SK-N-MC (cell line): Measurements from ENCODE around the gene ANO10.

Experiments
- DNase-seq: peaks from one replicate; pipeline ENCODE4 v3.0.0-alpha.2; 2011; ENCODE audit warnings: low read depth, low spot score
- H3K27ac ChIP-seq: fragments of 200-600 bp; sonication (generic); 2 replicates; pipeline ENCODE4 v1.5.1; 2016; ENCODE audit warnings: mixed run types
- H3K36me3 ChIP-seq: fragments of 200-600 bp; sonication (generic); 2 replicates; pipeline ENCODE4 v1.6.1; 2017; ENCODE audit warnings: antibody characterized with exemption, low read length, mixed read lengths; ENCODE audit not compliant: insufficient read depth
- H3K4me3 ChIP-seq: fragments of 200-600 bp; sonication (generic); 2 replicates; pipeline ENCODE4 v1.5.1; 2016
- H3K9ac ChIP-seq: fragments of 200-600 bp; sonication (generic); 2 replicates; pipeline ENCODE4 v1.8.0; 2017; ENCODE audit warnings: mixed run types, mixed read lengths; ENCODE audit not compliant: insufficient read length
- H3K9me3 ChIP-seq: fragments of 200-600 bp; sonication (generic); 2 replicates; pipeline ENCODE4 v1.6.1; 2017; ENCODE audit warnings: low read depth, mild to moderate bottlenecking, antibody characterized with exemption, low read length, moderate library complexity, mixed read lengths
- EZH2 ChIP-seq: fragments of 200-600 bp; sonication (generic); IDR thresholded peaks from one replicate; pipeline ENCODE4 v1.6.1; 2017; ENCODE audit warnings: antibody characterized with exemption
- FOXP2 ChIP-seq: optimal IDR thresholded peaks from 2 replicates; pipeline ENCODE3; 2011; ENCODE audit warnings: mild to moderate bottlenecking, moderate library complexity; ENCODE audit not compliant: insufficient read depth; ENCODE audit errors: extremely low read length, control extremely low read depth
- POLR2AphosphoS5 ChIP-seq: IDR thresholded peaks from 2 replicates; pipeline ENCODE4 v1.6.1; 2012; ENCODE audit warnings: mild to moderate bottlenecking, low read depth, low read length, borderline replicate concordance

The ANO10 gene

DNA sequence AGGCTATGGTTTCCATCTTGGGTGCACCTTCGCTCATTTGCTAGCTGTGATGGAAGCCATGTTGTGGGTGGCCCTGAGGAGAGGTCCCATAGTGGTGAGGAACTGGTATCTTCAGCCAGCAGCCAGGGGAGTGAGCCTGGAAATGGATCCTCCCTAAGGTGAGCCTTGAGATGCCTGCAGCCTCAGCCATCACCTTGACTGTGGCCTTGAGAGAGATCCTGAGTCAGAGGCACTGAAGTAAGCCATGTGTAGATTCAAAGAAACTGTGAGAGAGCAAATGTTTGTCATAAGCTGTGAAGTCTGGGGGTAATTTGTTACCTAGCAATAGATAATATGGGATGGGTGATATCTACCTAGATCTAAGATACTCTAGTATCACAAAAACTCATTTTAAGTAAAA is 230.2 kb downstream of the ANO10 start:
- Histone ChIP-seq H3K9me3 (no peaks in the 10 kb centered on the region), H3K36me3 (no peaks in the 10 kb centered on the region), H3K27ac (no peak overlapping the region), H3K9ac (no peak overlapping the region), H3K4me3 (no peak overlapping the region)
- TF ChIP-seq POLR2AphosphoS5 (no peak), FOXP2 (no peak), EZH2 (no peak)
- DNase-seq: no peak

DNA sequence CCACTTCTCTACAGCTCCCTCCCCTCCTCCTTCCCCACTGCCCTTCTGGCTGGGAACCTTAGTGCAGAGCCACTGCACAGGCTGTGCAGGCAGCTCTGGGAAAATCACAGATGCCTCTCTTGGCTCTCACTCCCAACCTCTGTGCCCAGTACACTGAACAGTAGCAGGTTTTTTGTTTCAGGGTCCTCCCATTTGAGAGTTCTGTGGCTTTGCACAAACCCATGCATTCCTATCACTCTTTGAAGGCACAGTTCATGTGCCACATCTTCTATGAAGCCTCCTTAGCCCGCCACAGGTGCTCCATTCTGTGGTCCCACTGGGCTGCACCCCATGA is 231.6 kb downstream of the ANO10 start:
- no peak for DNase-seq
- Histone ChIP-seq H3K36me3 (no peaks in the 10 kb centered on the region), H3K9me3 (no peaks in the 10 kb centered on the region), H3K4me3 (no peak overlapping the region), H3K27ac (no peak overlapping the region), H3K9ac (no peak overlapping the region)
- TF ChIP-seq EZH2 (no peak), FOXP2 (no peak), POLR2AphosphoS5 (no peak)

DNA sequence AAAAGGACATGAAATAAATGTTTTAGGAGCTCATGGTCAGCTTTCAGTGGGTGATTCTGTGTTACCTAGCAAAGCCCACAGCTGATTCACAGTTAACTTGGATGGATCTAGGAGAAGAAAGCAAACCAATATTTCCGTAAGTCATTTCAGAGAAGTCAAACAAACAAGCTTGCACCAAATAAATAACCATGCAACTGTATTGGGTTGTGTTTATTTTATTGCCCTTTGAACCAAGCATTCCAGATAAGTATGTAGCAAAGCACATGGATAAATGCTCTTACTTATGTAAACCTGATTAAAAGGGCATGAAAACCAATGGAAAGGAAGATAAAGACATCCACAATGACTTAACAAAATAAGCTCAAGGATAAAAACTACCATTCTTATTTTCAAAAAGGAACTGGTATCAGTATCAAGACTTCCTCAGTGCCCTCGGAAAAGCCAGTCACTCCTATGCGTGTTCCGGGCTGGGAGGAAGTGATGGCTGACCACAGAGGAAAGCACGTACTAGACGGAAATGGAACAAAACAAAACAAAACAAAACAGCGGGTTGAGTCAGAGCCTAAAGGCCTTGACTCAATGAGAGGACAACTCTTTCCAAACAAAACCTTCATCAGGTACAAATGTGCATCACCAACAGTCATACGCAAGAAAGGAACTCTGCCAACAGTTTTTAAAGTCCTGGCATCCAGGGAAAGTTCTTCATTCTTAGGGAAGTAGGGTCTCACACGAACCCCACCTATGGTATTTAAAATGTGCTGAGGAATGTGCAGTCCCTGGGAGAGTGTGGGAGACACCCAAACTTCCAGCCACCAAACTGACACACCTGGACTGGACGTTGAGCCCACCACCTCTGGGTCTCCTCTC is 232.2 kb downstream of the ANO10 start:
- DNase-seq: no peak

DNA sequence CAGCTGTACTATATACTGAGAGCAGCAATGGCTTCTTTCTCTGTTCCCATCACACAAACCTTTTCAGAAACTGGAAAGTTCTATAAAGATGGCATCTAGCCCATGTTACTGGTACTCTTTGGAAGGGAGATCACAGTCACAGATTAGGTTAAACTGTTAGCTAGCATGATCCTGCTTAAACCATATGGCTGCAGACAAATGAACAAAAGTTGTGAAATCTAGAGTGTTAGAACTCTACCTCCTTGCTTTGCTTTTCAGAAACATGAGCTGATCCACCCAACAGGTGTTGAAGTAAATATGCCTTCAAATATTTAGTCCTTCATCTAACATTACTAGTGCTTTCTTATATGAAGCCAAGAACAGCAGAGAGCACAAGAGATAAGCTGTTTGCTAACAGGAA is 232.9 kb downstream of the ANO10 start:
- Histone ChIP-seq H3K27ac (no peak overlapping the region), H3K4me3 (no peak overlapping the region), H3K36me3 (no peaks in the 10 kb centered on the region), H3K9ac (no peak overlapping the region), H3K9me3 (no peaks in the 10 kb centered on the region)
- no peak for DNase-seq
- no peak for TF ChIP-seq POLR2AphosphoS5
- TF ChIP-seq EZH2: no peak
- TF ChIP-seq FOXP2: no peak

More for the DNA sequence above, 232.2 kb downstream of the ANO10 start:
- H3K4me3 ChIP-seq: no peak overlapping the region
- no peaks in the 10 kb centered on the region for H3K36me3 ChIP-seq
- H3K9me3 ChIP-seq: no peaks in the 10 kb centered on the region
- H3K9ac ChIP-seq: no peak overlapping the region
- TF ChIP-seq EZH2 (no peak), FOXP2 (no peak), POLR2AphosphoS5 (no peak)
- no peak overlapping the region for H3K27ac ChIP-seq

DNA sequence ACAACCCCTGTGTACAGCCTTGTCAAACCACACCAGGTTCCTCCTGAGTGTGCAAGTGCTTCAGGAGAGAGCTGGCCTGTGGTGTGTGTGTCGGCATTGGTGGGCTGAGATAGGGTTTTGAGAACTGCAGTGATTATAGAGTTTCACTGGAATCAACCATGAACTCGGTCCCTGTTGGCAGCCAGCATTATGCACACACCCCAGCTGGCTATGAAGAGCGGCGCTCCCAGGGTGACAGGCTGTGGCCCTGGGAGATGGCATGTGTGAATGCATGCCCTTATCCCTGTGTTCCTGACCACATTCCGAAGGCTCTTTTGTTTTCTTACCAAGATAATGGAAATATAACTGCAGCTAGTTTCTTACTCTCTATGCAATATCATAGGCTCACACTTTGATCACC is 233.6 kb downstream of the ANO10 start:
- TF ChIP-seq FOXP2 (no peak), POLR2AphosphoS5 (no peak), EZH2 (no peak)
- no peak overlapping the region for H3K4me3 ChIP-seq
- no peak overlapping the region for H3K27ac ChIP-seq
- H3K36me3 ChIP-seq: no peaks in the 10 kb centered on the region
- H3K9me3 ChIP-seq: no peaks in the 10 kb centered on the region
- H3K9ac ChIP-seq: no peak overlapping the region
- no peak for DNase-seq

DNA sequence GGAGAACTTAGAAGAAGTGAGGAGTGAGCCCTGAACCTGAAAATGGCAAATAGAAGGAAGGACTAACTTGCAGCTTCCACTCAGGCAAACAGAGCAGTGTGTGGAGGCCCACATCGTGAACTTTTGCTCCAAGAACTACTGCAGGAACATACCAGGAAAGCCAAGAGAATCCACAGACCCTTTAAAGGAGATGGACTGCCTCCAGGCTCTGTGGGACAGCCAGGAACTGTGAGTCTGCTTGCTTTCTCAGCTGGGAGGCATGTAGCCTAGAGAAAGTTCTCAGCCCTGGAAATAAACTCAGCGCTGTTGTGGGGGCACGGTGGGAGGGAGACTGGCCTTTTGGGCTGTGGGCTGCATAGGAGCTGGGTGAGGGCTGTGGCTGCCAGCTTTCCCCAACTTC is 242.5 kb downstream of the ANO10 start:
- no peak for TF ChIP-seq FOXP2
- TF ChIP-seq POLR2AphosphoS5: no peak
- no peak for TF ChIP-seq EZH2
- DNase-seq: no peak
- no peak overlapping the region for H3K27ac ChIP-seq

DNA sequence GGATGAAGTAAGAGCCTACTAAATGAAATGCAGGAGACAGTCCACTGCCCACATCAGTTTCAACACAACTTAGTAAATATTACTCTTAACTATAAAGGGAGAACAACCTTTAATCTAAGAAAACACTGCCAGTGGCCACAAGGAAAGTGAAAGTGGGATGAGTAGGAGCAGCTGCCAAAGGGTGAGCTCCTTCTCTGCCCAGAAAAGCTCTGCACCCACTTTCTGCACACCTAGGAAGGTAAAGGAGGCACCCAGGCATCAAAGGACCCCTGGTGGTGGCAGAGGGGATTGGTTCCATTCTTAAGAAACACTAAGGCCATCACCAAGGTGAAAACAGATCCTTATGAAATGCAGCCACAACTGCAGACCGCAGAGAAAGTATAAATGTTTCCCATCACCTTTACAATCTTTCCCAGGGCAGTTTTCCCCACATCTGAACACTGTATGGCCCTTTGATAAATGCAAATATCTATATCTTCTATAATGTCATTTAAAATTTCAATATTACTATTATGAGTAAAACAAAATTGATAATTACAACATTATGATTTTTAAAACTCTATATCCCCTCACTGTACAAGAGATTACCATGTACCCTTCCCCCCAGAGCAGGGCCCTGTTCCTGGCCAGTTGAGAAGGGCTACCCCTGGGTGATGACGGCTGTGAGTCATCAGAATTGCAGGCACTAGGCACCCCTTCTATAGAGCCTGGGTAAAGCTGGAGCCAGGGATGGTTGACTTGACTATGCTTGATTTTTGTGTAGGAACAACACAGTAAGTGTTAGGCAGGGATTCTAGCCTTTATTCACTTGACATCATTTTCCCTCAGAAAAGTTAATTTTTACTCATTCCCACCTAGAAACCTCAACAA is 243.5 kb downstream of the ANO10 start:
- DNase-seq: no peak
- no peak for TF ChIP-seq FOXP2
- no peak for TF ChIP-seq POLR2AphosphoS5
- TF ChIP-seq EZH2: no peak
- Histone ChIP-seq H3K9me3 (no peaks in the 10 kb centered on the region), H3K27ac (no peak overlapping the region), H3K36me3 (no peaks in the 10 kb centered on the region), H3K4me3 (no peak overlapping the region), H3K9ac (no peak overlapping the region)

More for the DNA sequence above, 242.5 kb downstream of the ANO10 start:
- Histone ChIP-seq H3K9ac (no peak overlapping the region), H3K9me3 (no peaks in the 10 kb centered on the region), H3K36me3 (no peaks in the 10 kb centered on the region), H3K4me3 (no peak overlapping the region)

DNA sequence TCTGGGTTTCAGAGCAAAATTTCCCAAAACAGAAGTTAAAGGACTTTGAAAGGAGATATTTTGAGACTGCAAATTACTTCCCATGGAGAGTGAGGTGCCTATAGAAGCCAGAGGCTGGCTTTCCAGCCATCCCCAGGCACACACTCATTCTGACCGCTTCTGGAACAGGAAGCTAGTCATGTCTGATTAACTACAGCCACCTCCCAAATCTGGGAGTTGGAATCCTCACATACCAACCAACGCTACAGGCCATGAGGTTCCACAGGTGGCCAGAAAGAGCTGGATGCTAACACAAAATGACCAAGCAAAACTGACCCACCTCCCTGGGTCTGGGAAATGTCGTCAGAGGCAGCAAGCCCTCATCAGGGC is 248.3 kb downstream of the ANO10 start:
- Histone ChIP-seq H3K4me3 (no peak overlapping the region), H3K27ac (no peak overlapping the region), H3K9me3 (no peaks in the 10 kb centered on the region), H3K36me3 (no peaks in the 10 kb centered on the region), H3K9ac (no peak overlapping the region)
- no peak for TF ChIP-seq EZH2
- no peak for TF ChIP-seq POLR2AphosphoS5
- no peak for TF ChIP-seq FOXP2
- no peak for DNase-seq

DNA sequence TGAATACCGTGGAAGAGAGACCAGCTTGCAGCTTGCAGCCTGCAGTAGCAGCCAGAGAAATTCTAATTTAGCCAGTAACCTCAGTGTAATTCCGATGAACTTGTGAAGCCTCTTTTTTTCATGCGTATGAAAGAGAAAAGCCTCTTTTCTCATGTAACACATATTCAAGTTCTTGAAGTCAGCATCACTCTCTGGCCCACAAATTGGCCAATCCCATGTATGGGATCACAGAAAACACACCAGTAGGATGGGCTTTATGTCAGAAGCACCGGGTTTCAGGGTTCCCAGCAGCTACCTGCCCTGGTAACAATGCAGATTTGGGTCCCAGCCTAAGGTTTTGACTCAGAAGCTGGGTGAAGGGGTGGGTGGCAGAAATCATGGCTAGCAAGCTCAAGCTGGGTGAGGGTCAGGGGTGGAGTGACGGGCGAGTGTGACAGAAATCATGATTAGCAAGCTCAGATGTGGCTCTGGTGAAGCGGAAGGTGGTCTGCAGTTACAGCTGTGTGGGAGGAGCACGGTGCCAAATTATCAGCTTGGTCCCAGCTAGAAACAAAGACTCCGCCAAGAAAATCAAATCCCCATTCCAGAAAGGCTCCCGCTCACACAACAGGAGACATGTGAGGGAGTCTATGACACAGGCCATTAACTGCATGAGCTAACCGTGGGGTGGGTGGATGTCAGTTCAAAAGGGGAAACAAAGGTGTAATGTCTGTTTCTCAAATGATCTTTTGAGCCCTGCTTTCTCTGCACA is 248.8 kb downstream of the ANO10 start:
- no peak overlapping the region for H3K27ac ChIP-seq
- no peak overlapping the region for H3K4me3 ChIP-seq
- no peaks in the 10 kb centered on the region for H3K9me3 ChIP-seq
- H3K9ac ChIP-seq: no peak overlapping the region
- TF ChIP-seq FOXP2: no peak
- TF ChIP-seq EZH2: no peak
- no peak for TF ChIP-seq POLR2AphosphoS5
- no peaks in the 10 kb centered on the region for H3K36me3 ChIP-seq
- no peak for DNase-seq
